Amniotic epithelial cell (primary cell): Measurements from ENCODE around the gene PAK1IP1.
"Not testable (repeated sequence)": the region's sequence is repeated elsewhere in the genome, so short reads cannot be mapped to it uniquely, and the experiment has no call there.

Source experiments
- DNase-seq: peaks from one replicate; pipeline ENCODE4 v3.0.0-alpha.2; 2010; ENCODE audit warnings: low read depth

PAK1IP1 gene

DNA sequence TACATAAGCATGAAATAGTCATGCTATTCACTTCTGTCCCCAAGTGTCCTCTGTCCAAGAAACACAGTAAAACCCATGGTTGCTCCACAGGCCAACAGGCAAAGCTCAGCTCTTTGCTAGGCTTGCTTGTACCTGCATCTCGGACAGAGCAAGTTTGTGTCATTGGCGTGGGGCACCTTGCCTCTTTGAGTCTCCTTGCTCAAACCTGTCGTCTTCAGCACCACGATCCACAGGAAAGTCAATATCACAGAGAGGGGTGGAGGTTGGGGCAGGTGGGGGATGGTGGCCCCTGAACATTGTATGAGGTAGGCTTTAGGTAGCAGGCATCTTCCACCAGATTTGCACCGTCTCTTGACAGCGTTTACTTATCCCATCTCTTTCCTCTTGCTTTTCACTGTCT is 48.7 kb downstream of the PAK1IP1 start:
- no peak for DNase-seq

DNA sequence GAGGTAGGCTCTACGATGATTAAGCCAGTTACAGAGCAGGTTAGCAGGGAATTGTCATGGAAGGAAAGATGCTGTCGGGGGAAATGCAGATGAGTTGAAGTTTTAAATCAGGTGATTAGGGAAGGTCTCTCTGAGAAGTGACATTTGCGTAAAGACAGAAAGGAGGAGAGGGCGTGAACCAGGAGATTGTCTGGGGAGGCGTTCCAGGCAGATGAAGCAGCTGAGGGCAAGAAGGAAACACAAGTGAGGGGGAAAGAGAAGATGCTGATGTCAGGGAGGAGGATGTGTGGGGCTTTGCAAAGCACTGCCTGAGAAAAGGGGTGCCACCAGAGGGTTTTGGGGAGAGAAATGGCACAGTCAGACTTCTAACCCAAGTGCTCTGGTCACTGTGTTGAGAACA is 50.3 kb downstream of the PAK1IP1 start:
- DNase-seq, result no peak

DNA sequence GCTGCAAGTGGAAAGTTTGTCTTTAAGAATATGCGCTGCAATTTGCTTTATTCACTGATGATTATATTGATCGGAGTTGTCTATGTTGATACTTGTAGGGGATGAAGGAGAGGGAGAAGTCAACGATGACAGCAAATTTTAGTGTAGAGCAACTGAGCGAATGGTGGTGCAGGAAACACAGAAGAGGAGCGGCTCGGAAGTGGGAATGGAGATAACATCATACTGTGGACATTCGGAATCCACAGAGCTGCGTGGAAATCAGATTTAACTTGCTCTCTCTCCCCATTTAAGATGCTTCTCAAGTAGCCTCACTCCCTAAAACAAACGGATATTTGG is 52.1 kb downstream of the PAK1IP1 start:
- no peak for DNase-seq

DNA sequence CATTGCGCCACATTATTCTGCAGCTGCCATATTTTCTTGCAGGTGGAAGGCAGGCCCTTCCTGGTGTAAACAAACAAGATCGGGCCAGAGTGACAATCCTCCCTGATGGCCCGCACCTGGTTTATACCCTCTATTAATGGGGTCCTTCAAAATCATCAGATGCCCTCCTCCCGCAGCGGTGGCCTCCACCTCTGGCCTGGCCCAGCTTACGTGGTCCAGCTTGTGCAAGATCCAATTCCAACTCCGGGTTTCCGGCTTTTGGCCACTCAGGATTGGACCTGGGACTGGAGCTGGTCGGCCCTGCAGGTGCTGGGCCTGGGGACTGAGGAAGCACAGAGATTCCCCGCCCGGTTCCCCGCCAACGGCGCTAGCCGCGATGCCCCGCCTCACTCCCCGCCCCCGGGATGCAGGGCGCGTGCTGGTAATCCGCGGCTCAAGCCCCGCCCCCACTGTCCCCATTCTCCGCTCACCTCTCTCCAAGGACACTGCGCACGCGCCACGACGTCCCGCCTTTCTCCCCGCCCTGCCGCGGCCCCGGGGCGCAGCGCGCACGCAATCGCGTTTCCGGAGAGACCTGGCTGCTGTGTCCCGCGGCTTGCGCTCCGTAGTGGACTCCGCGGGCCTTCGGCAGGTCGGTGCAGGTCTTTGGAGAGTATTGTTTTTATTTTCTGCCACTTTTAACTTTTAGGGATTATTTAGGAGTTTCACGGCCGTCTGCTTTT is 52.6 kb downstream of the PAK1IP1 start, which contains the start of gene TMEM14B:
TSS of gene TMEM14B (plus strand) at position 555 of the 722 bp plus-strand sequence. CDS start 1,441 bp downstream, outside the sequence.
- peak; percentile 91 for DNase-seq

DNA sequence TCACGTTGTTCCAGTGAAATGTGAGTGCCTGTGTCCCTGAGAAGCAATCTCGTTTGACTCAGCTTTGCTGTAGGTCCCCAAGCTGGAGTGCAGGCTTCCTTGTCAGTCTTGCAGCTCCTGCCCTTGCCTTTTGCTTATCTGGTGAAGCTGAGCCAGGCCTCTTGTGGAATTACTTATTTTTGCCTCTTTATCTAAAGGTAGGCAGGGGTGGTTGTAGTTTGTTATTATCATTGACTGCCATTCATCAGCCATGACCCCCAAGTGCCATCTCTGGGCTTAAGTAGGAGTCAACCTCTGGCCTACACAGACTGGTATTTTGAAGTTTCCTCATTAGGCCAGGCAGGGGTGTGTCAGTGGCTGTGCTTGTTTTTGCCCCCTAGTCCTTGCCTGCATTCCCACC is 55.0 kb downstream of the PAK1IP1 start:
- DNase-seq, result peak; percentile 30

DNA sequence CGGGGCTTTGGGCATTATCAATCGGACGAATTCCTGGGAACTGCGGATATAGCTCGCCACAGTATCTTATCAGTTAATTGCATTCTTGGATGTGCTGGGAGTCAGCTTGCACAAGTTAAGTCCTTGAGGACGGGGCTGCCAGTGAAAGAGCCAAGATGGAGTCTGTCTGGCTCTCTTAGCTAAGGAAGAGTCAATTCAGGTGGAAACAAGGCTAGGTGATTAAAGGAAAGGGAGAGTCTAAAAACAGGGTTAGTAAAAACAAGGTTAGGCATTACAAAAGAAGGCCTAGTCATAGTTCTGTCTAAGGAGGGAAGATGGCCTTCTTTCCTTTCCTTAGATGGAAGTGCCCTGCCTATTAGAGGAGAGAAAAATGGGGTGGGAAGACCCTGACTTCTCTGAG is 55.8 kb downstream of the PAK1IP1 start:
- not testable (repeated sequence) for DNase-seq

DNA sequence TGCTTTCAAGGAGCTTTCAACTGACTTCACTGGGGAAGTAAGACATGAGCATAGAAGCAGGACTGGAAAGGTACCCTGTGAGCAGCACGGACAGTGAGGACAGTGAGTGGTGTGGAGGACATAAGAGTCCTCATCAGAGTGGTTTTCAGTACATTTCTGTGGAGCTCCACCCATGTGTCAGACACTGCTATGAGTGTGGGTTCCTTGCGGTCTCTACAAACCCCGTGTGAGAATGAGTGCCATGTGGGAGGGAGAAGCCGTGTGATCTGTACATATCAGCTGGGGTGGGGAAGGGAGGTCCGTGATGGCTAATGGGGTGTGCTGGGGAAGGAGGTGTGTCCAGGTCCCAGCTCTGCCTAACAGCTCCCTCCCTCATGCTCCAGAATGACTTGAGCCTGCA is 57.0 kb downstream of the PAK1IP1 start:
- DNase-seq, result peak; percentile 69

DNA sequence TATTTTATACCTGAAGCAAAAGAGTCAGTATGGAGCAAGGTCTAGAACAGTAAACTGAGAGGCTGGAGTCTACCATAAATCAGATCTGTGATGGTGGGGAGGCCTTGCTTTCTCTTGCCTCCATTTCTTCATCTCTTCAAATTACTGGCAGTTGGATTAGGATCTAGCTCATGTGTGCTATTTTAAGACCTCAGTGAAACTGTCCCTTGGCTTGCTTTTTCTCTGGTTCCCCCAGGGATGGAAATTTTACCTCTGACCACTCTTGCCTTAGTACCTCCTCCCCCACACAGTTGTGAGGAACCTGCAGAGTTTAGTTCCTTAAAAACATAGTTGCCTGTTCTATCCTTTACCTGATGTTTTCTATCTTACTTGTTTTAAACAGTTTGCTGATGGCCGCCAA is 61.3 kb downstream of the PAK1IP1 start:
- DNase-seq, result no peak
